ENCODE measurements around the gene MLLT1. TPM values are rescaled to one million over a fixed set of nuclear protein-coding genes. Genes with fewer than 3 reads are reported as not detected.

Gene MLLT1
- total and polyA plus RNA-seq, 10 of the 15 experiments (the other 5 are each of a cell fraction or from before 2014, with no cell fraction given), result 0.16 to 61.1 (median 8.5) TPM

GRCh38 chr19:6221878-6222746 lies 57.7 kb downstream of the MLLT1 start (continued):
- TF ChIP-seq ZNF592 (IDR thresholded peaks at IDR 0.05), result no peak
- no peak for TF ChIP-seq TCF3 (IDR thresholded peaks at IDR 0.05; ENCODE audit: borderline replicate concordance, insufficient read depth, low read depth, low read length)
- TF ChIP-seq SMAD1 (IDR thresholded peaks at IDR 0.05; ENCODE audit: low read depth, partially characterized antibody), result no peak

- WGBS (ENCODE audit: insufficient coverage, insufficient replicate concordance, low lambda C conversion rate, missing lambda C conversion rate), result 91% methylated on average over 17 of the region's 17 CpGs
- CTCF ChIA-PET, result interaction anchor here (0.6 to 4.3 kb wide), 2 partner anchors 95 to 129 kb away, joined by 3 to 28 read pairs; no protein-coding TSS in a partner anchor
- Histone ChIP-seq H3K9ac (ENCODE audit: control insufficient read depth, insufficient read depth, low read length) (no peak overlapping the region), H3K27ac (ENCODE audit: control insufficient read depth, insufficient read depth) (no peak overlapping the region), H3K79me2 (ENCODE audit: control insufficient read depth, insufficient read depth, low read length) (no peaks in the 10 kb centered on the region), H3K9me3 (replicated peaks; ENCODE audit: control insufficient read depth, insufficient read depth, low read length) (no peaks in the 10 kb centered on the region), H3K4me1 (ENCODE audit: control insufficient read depth, insufficient read depth, low read length) (no peaks in the 10 kb centered on the region), H2AFZ (ENCODE audit: control insufficient read depth, low read depth, low read length) (no peak overlapping the region), H4K20me1 (ENCODE audit: control insufficient read depth, insufficient read depth) (no peaks in the 10 kb centered on the region), H3K4me3 (no peak overlapping the region), H3K36me3 (ENCODE audit: control insufficient read depth in 2 of 2, insufficient read depth in 2 of 2, low read length in 1 of 2) (peaks cover 9 to 48% of the 10 kb centered on the region in 2 experiments), H3K4me2 (ENCODE audit: control insufficient read depth, insufficient read depth) (no peak overlapping the region), H3K27me3 (replicated peaks in 1 of 2; ENCODE audit: control insufficient read depth in 2 of 2, insufficient read depth in 2 of 2, low read length in 1 of 2) (no peaks in the 10 kb centered on the region)
- intact Hi-C loops (cut with micrococcal nuclease; ENCODE audit: unreplicated experiment) (no loop called here), in situ Hi-C loops (cut with MboI) (no loop called here)
- ATAC-seq (no peak), DNase-seq (ENCODE audit: low read depth, low spot score) (no peak), FAIRE-seq (no peak)
- SMC1A ChIA-PET (ENCODE audit: uncharacterized antibody, unreplicated experiment), result no interaction called here
- POLR2A ChIA-PET, result no interaction called here
- RAD21 ChIA-PET (ENCODE audit: unreplicated experiment), result interaction anchor here (0.9 kb wide), 1 partner anchor 73 kb away, joined by 3 read pairs; no protein-coding TSS in a partner anchor
- no TSS peak for BruUV-seq (replicated peaks)
- TF ChIP-seq EP300 (IDR thresholded peaks at IDR 0.05; ENCODE audit: borderline replicate concordance in 1 of 2, control insufficient read depth in 1 of 2, low read depth in 2 of 2, low read length in 2 of 2) (no peak), HDAC6 (IDR thresholded peaks at IDR 0.05; ENCODE audit: unreplicated experiment) (no peak), ATF3 (IDR thresholded peaks at IDR 0.05; ENCODE audit: borderline replicate concordance, extremely low read depth, low read depth, low read length) (no peak), KDM1A (IDR thresholded peaks at IDR 0.05; ENCODE audit: borderline replicate concordance) (no peak), STAT1 (conservative IDR thresholded peaks at IDR 0.05) (no peak), MTA3 (IDR thresholded peaks at IDR 0.05; ENCODE audit: borderline replicate concordance, low read length) (no peak), MLLT1 (IDR thresholded peaks at IDR 0.05) (no peak), NR2C2 (IDR thresholded peaks at IDR 0.05; ENCODE audit: borderline replicate concordance, control insufficient read depth, insufficient read length, low read depth) (no peak), CBFB (IDR thresholded peaks at IDR 0.05; ENCODE audit: low read depth) (no peak), HCFC1 (IDR thresholded peaks at IDR 0.05; ENCODE audit: low read length) (no peak), WRNIP1 (IDR thresholded peaks at IDR 0.05; ENCODE audit: borderline replicate concordance, low read depth, low read length) (no peak), BACH1 (IDR thresholded peaks at IDR 0.05; ENCODE audit: borderline replicate concordance) (no peak)
Observed at GRCh38 chr19:6221220-6221877, 58.4 kb downstream of the MLLT1 start.
